ENCODE data around the gene MEGF10. TPM values are rescaled to one million over a fixed set of nuclear protein-coding genes. Genes with fewer than 3 reads are reported as not detected.
"Not testable (repeated sequence)": the region's sequence is repeated elsewhere in the genome, so short reads cannot be mapped to it uniquely, and the experiment has no call there.

Gene MEGF10
- polyA plus RNA-seq (2013, experiment 1 of 4) = 2.9 TPM
- 5.7 TPM for polyA plus RNA-seq (2013, experiment 2 of 4)
- 5.0 TPM for polyA plus RNA-seq (2013, experiment 3 of 4)
- polyA plus RNA-seq (2013, experiment 4 of 4) = 4.9 TPM

GRCh38 chr5:127290019-127290945, at the start of gene MEGF10:
Gene MEGF10 (plus strand): TSS chr5:127290796. CDS start chr5:127331309, 40,513 bp downstream.
- Histone ChIP-seq H3K27me3 (ENCODE audit: control insufficient read depth, insufficient read depth, low read length, poor library complexity, severe bottlenecking) (peaks cover 16% of the 10 kb centered on the region), H3K4me1 (ENCODE audit: control insufficient read depth, insufficient read depth, low read length) (no peaks in the 10 kb centered on the region), H3K9me3 (ENCODE audit: control insufficient read depth, low read length) (no peaks in the 10 kb centered on the region), H3K27ac (ENCODE audit: insufficient read depth, low read depth, low read length, poor library complexity, severe bottlenecking) (peak within 1 kb of the TSS; percentile 50), H3K36me3 (ENCODE audit: control insufficient read depth, insufficient read depth, low read length) (no peaks in the 10 kb centered on the region), H3K4me3 (ENCODE audit: insufficient read depth, low read depth, low read length) (peak within 1 kb of the TSS; percentile 67)
- WGBS, 2 experiments = 1% methylated on average over 61 of the region's 61 CpGs

DNA sequence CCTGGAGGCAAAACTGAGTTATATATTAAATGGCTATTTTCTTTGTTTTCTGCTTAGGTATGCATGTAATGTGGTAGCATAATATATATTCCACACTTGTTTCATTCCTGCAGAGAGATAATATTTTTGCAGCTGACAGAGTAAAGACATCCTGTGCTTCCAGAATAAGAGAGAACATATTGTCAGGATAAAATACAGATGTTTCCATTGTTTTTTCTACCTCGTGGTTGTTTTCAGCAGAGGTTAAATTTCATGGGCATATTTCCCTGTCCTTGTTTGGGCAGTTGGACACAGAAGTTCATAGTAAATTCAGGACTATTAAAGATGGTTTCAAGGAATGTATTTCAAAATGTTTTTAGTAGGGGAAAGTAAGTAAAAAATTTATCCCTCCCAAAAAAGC, 47.6 kb upstream of the MEGF10 start:
- Histone ChIP-seq H3K4me1 (ENCODE audit: control insufficient read depth, insufficient read depth, low read length) (no peaks in the 10 kb centered on the region), H3K9me3 (ENCODE audit: control insufficient read depth, low read length) (no peaks in the 10 kb centered on the region), H3K4me3 (ENCODE audit: insufficient read depth, low read depth, low read length) (no peak overlapping the region), H3K27me3 (ENCODE audit: control insufficient read depth, insufficient read depth, low read length, poor library complexity, severe bottlenecking) (no peaks in the 10 kb centered on the region), H3K36me3 (ENCODE audit: control insufficient read depth, insufficient read depth, low read length) (no peaks in the 10 kb centered on the region), H3K27ac (ENCODE audit: insufficient read depth, low read depth, low read length, poor library complexity, severe bottlenecking) (no peak overlapping the region)
- WGBS, 2 experiments = 91 to 93% methylated on average over 1 of the region's 1 CpG

GRCh38 chr5:127254729-127255284, 35.8 kb upstream of the MEGF10 start:
- no peaks in the 10 kb centered on the region for H3K36me3 ChIP-seq (ENCODE audit: control insufficient read depth, insufficient read depth, low read length)
- 88 to 93% methylated on average over 3 of the region's 3 CpGs for WGBS, 2 experiments
- no peaks in the 10 kb centered on the region for H3K27me3 ChIP-seq (ENCODE audit: control insufficient read depth, insufficient read depth, low read length, poor library complexity, severe bottlenecking)
- H3K4me1 ChIP-seq (ENCODE audit: control insufficient read depth, insufficient read depth, low read length) = no peaks in the 10 kb centered on the region
- H3K9me3 ChIP-seq (ENCODE audit: control insufficient read depth, low read length) = no peaks in the 10 kb centered on the region
- no peak overlapping the region for H3K4me3 ChIP-seq (ENCODE audit: insufficient read depth, low read depth, low read length)
- H3K27ac ChIP-seq (ENCODE audit: insufficient read depth, low read depth, low read length, poor library complexity, severe bottlenecking) = no peak overlapping the region

GRCh38 chr5:127256886-127257597, 33.6 kb upstream of the MEGF10 start:
- Histone ChIP-seq H3K27me3 (ENCODE audit: control insufficient read depth, insufficient read depth, low read length, poor library complexity, severe bottlenecking) (no peaks in the 10 kb centered on the region), H3K4me1 (ENCODE audit: control insufficient read depth, insufficient read depth, low read length) (no peaks in the 10 kb centered on the region), H3K4me3 (ENCODE audit: insufficient read depth, low read depth, low read length) (no peak overlapping the region), H3K36me3 (ENCODE audit: control insufficient read depth, insufficient read depth, low read length) (no peaks in the 10 kb centered on the region), H3K27ac (ENCODE audit: insufficient read depth, low read depth, low read length, poor library complexity, severe bottlenecking) (no peak overlapping the region), H3K9me3 (ENCODE audit: control insufficient read depth, low read length) (no peaks in the 10 kb centered on the region)
- 38 to 53% methylated on average over 2 of the region's 2 CpGs for WGBS, 2 experiments

DNA sequence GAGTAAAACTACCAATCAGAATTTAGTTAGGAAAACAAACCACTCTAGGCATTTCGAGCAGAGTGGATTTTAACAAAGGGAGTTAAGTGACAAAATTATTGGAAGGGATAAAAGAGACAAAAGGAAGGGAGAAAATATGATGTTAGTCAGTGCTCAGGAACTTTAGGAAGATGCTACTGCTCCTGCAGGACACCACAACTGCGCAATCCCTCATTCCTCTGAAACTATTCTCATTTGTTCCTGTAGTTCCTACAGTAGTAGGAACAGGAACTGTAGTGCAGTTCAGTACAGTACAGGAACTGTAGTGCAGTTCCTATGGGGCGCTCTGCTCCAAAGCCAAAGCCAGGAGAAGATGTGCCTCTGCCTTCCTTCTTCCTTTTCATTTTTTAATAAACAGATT, 29.9 kb upstream of the MEGF10 start:
- H3K9me3 ChIP-seq (ENCODE audit: control insufficient read depth, low read length) = no peaks in the 10 kb centered on the region
- WGBS, 2 experiments = 86 to 95% methylated on average over 2 to 3 of the region's 3 CpGs
- H3K4me1 ChIP-seq (ENCODE audit: control insufficient read depth, insufficient read depth, low read length) = no peaks in the 10 kb centered on the region
- no peak overlapping the region for H3K4me3 ChIP-seq (ENCODE audit: insufficient read depth, low read depth, low read length)
- no peaks in the 10 kb centered on the region for H3K36me3 ChIP-seq (ENCODE audit: control insufficient read depth, insufficient read depth, low read length)
- no peaks in the 10 kb centered on the region for H3K27me3 ChIP-seq (ENCODE audit: control insufficient read depth, insufficient read depth, low read length, poor library complexity, severe bottlenecking)
- no peak overlapping the region for H3K27ac ChIP-seq (ENCODE audit: insufficient read depth, low read depth, low read length, poor library complexity, severe bottlenecking)

DNA sequence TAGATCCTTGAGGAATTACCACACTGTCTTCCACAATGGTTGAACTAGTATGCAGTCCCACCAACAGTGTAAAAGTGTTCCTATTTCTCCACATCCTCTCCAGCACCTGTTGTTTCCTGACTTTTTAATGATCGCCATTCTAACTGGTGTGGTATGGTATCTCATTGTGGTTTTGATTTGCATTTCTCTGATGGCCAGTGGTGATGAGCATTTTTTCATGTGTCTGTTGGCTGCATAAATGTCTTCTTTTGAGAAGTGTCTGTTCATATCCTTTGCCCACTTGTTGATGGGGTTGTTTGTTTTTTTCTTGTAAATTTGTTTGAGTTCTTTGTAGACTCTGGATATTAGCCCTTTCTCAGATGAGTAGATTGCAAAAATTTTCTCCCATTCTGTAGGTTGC, 25.1 kb upstream of the MEGF10 start:
- H3K27me3 ChIP-seq (ENCODE audit: control insufficient read depth, insufficient read depth, low read length, poor library complexity, severe bottlenecking); H3K36me3 ChIP-seq (ENCODE audit: control insufficient read depth, insufficient read depth, low read length): not testable (repeated sequence)
- WGBS, 2 experiments = 100% methylated on average over 1 of the region's 1 CpG

DNA sequence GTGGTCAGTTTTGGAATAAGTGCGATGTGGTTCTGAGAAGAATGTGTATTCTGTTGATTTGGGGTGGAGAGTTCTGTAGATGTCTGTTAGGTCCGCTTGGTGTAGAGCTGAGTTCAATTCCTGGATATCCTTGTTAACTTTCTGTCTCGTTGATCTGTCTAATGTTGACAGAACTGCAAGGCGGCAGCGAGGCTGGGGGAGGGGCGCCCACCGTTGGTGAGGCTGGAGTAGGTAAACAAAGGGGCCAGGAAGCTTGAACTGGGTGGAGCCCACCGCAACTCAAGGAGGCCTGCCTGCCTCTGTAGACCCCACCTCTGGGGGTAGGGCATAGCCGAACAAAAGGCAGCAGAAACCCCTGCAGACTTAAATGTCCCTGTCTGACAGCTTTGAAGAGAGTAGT, 22.3 kb upstream of the MEGF10 start:
- not testable (repeated sequence) for H3K36me3 ChIP-seq (ENCODE audit: control insufficient read depth, insufficient read depth, low read length); H3K4me3 ChIP-seq (ENCODE audit: insufficient read depth, low read depth, low read length); H3K27me3 ChIP-seq (ENCODE audit: control insufficient read depth, insufficient read depth, low read length, poor library complexity, severe bottlenecking); H3K27ac ChIP-seq (ENCODE audit: insufficient read depth, low read depth, low read length, poor library complexity, severe bottlenecking); H3K9me3 ChIP-seq (ENCODE audit: control insufficient read depth, low read length); H3K4me1 ChIP-seq (ENCODE audit: control insufficient read depth, insufficient read depth, low read length)
- WGBS, 2 experiments = 66 to 68% methylated on average over 8 to 9 of the region's 9 CpGs

More for the DNA sequence above, 25.1 kb upstream of the MEGF10 start:
- not testable (repeated sequence) for H3K4me1 ChIP-seq (ENCODE audit: control insufficient read depth, insufficient read depth, low read length); H3K9me3 ChIP-seq (ENCODE audit: control insufficient read depth, low read length); H3K4me3 ChIP-seq (ENCODE audit: insufficient read depth, low read depth, low read length); H3K27ac ChIP-seq (ENCODE audit: insufficient read depth, low read depth, low read length, poor library complexity, severe bottlenecking)

- WGBS, 2 experiments = 95 to 99% methylated on average over 4 of the region's 4 CpGs
- not testable (repeated sequence) for H3K27ac ChIP-seq (ENCODE audit: insufficient read depth, low read depth, low read length, poor library complexity, severe bottlenecking); H3K36me3 ChIP-seq (ENCODE audit: control insufficient read depth, insufficient read depth, low read length); H3K4me3 ChIP-seq (ENCODE audit: insufficient read depth, low read depth, low read length); H3K4me1 ChIP-seq (ENCODE audit: control insufficient read depth, insufficient read depth, low read length); H3K9me3 ChIP-seq (ENCODE audit: control insufficient read depth, low read length); H3K27me3 ChIP-seq (ENCODE audit: control insufficient read depth, insufficient read depth, low read length, poor library complexity, severe bottlenecking)
These were observed 19.9 kb upstream of the MEGF10 start for GRCh38 chr5:127270713-127271112.

GRCh38 chr5:127275641-127276193, 14.9 kb upstream of the MEGF10 start:
- peaks cover 4% of the 10 kb centered on the region for H3K4me1 ChIP-seq (ENCODE audit: control insufficient read depth, insufficient read depth, low read length)
- no peak overlapping the region for H3K4me3 ChIP-seq (ENCODE audit: insufficient read depth, low read depth, low read length)
- H3K9me3 ChIP-seq (ENCODE audit: control insufficient read depth, low read length) = no peaks in the 10 kb centered on the region
- H3K27me3 ChIP-seq (ENCODE audit: control insufficient read depth, insufficient read depth, low read length, poor library complexity, severe bottlenecking) = no peaks in the 10 kb centered on the region
- 89 to 95% methylated on average over 2 of the region's 2 CpGs for WGBS, 2 experiments
- H3K27ac ChIP-seq (ENCODE audit: insufficient read depth, low read depth, low read length, poor library complexity, severe bottlenecking) = no peak overlapping the region
- no peaks in the 10 kb centered on the region for H3K36me3 ChIP-seq (ENCODE audit: control insufficient read depth, insufficient read depth, low read length)

Measured in ectodermal cell (in vitro differentiated cells).